HCT116 (cell line): ENCODE results near the gene BET1L. TPM values are rescaled to one million over a fixed set of nuclear protein-coding genes. Genes with fewer than 3 reads are reported as not detected.

ENCODE experiments used
- ATAC-seq: fragments of 200-7000 bp; cut with Tn5 transposase; 2 replicates; pipeline ENCODE4 v1.9.1; 2020; ENCODE audit warnings: mild to moderate bottlenecking, moderate library complexity
- BruUV-seq: library from RNA; stranded (reverse); fragments of 400-500 nt; replicated peaks from 2 replicates; lab custom pipeline; 2021; lab: Mats Ljungman, UMichigan
- CTCF ChIA-PET: fragments of 300-600 bp; sonication (Branson Sonifier 250); formaldehyde crosslinking; loops from one replicate; lab custom pipeline; 2021; ENCODE audit warnings: antibody characterized with exemption; lab: Charles Lee
- POLR2A ChIA-PET: fragments of 300-600, 350-600 bp; sonication (Branson Sonifier 250); formaldehyde crosslinking; loops from one replicate; lab custom pipeline; 2021; ENCODE audit warnings: antibody characterized with exemption; lab: Charles Lee
- RAD21 ChIA-PET, 2 experiments: fragments of 300-600 bp; sonication (Branson Sonifier 250); formaldehyde crosslinking; loops; one replicate each; lab custom pipeline; 2023; ENCODE audit warnings: low total read pairs in 2 of 2; ENCODE audit not compliant: uncharacterized antibody in 2 of 2, unreplicated experiment in 2 of 2, low non-redundant PET in 1 of 2; lab: Charles Lee
- DNase-seq: peaks from one replicate; pipeline ENCODE4 v3.0.0-alpha.2; 2010; ENCODE audit warnings: low read depth, low spot score
- H2AFZ ChIP-seq: fragments of 200-600 bp; shearing (Covaris generic), sonication (generic); 2 replicates; pipeline ENCODE4 v1.6.1; 2017; ENCODE audit warnings: low read depth, mixed run types, mixed read lengths, antibody characterized with exemption, low read length; ENCODE audit not compliant: poor library complexity, severe bottlenecking
- H3K27ac ChIP-seq: 2 replicates; pipeline ENCODE4 v1.5.1; 2012; ENCODE audit warnings: low read depth, low read length
- H3K27me3 ChIP-seq: fragments of 200-600 bp; sonication (generic); 2 replicates; pipeline ENCODE4 v1.6.1; 2016; ENCODE audit warnings: mixed run types, low read length, mixed read lengths; ENCODE audit not compliant: insufficient read depth
- H3K36me3 ChIP-seq, 2 experiments: fragments of 200-500 bp in 1 of 2; fragments of 200-600 bp in 1 of 2; sonication (Bioruptor generic) in 1 of 2; sonication (generic) in 1 of 2; 2 replicates each; pipeline versions ENCODE4 v1.5.1 to v1.6.1; 2014 to 2016; ENCODE audit warnings: low read length in 2 of 2, inconsistent platforms in 1 of 2, mixed read lengths in 1 of 2, mixed run types in 1 of 2; ENCODE audit not compliant: insufficient read depth in 2 of 2, control insufficient read depth in 1 of 2
- H3K4me1 ChIP-seq, 2 experiments: fragments of 200-600 bp in 1 of 2; sonication (generic) in 1 of 2; 2 replicates each; pipeline versions ENCODE4 v1.5.1 to v1.6.1; 2012 to 2017; ENCODE audit warnings: low read length in 2 of 2, inconsistent platforms in 1 of 2, mild to moderate bottlenecking in 1 of 2, mixed read lengths in 1 of 2, mixed run types in 1 of 2, moderate library complexity in 1 of 2; ENCODE audit not compliant: insufficient read depth in 2 of 2, control insufficient read depth in 1 of 2
- H3K4me2 ChIP-seq: fragments of 200-600 bp; sonication (generic); 2 replicates; pipeline ENCODE4 v1.6.1; 2017; ENCODE audit warnings: mixed run types, low read length, mixed read lengths
- H3K4me3 ChIP-seq, 2 experiments: fragments of 200-600 bp in 1 of 2; sonication (generic) in 1 of 2; replicated peaks in 1 of 2; 2 replicates each; pipeline ENCODE4 v1.5.1; 2011 to 2016; ENCODE audit warnings: low read length in 2 of 2, control low read depth in 1 of 2, low read depth in 1 of 2, mild to moderate bottlenecking in 1 of 2, mixed read lengths in 1 of 2, mixed run types in 1 of 2
- H3K79me2 ChIP-seq: fragments of 200-600 bp; sonication (generic); 2 replicates; pipeline ENCODE4 v1.6.1; 2017; ENCODE audit warnings: mild to moderate bottlenecking, mixed run types, low read length, moderate library complexity, mixed read lengths; ENCODE audit not compliant: insufficient read depth
- H3K9ac ChIP-seq: fragments of 200-600 bp; sonication (generic); 2 replicates; pipeline ENCODE4 v1.6.1; 2016; ENCODE audit warnings: low read length, mixed read lengths
- H3K9me2 ChIP-seq: fragments of 200-600 bp; sonication (generic), shearing (Covaris generic); 2 replicates; pipeline ENCODE4 v1.6.1; 2017; ENCODE audit warnings: mixed run types, mild to moderate bottlenecking, moderate library complexity; ENCODE audit not compliant: insufficient read depth
- H3K9me3 ChIP-seq, 2 experiments: fragments of 200-500 bp in 1 of 2; fragments of 200-600 bp in 1 of 2; sonication (Bioruptor generic) in 1 of 2; sonication (generic) in 1 of 2; 2 replicates each; pipeline ENCODE4 v1.6.1; 2014 to 2017; ENCODE audit warnings: low read length in 2 of 2, mixed read lengths in 2 of 2, inconsistent platforms in 1 of 2, low read depth in 1 of 2, mild to moderate bottlenecking in 1 of 2, mixed run types in 1 of 2, moderate library complexity in 1 of 2; ENCODE audit not compliant: control insufficient read depth in 1 of 2, insufficient read depth in 1 of 2
- H4K20me1 ChIP-seq: fragments of 200-600 bp; sonication (generic), shearing (Covaris generic); 2 replicates; pipeline ENCODE4 v1.6.1; 2017; ENCODE audit warnings: mixed run types, mild to moderate bottlenecking, moderate library complexity; ENCODE audit not compliant: insufficient read depth
- CEBPB ChIP-seq: IDR thresholded peaks from 2 replicates; pipeline ENCODE4 v1.6.1; 2012; ENCODE audit warnings: low read depth
- EGR1 ChIP-seq: IDR thresholded peaks from 2 replicates; pipeline ENCODE4 v1.6.1; 2012; ENCODE audit warnings: low read depth
- EZH2 ChIP-seq: fragments of 200-600 bp; sonication (generic); IDR thresholded peaks from 2 replicates; pipeline ENCODE4 v1.6.1; 2017; ENCODE audit warnings: antibody characterized with exemption, mixed run types
- EZH2phosphoT487 ChIP-seq: fragments of 200-600 bp; IDR thresholded peaks from 2 replicates; pipeline ENCODE4 v1.6.1; 2018; ENCODE audit warnings: antibody characterized with exemption, borderline replicate concordance
- FOSL1 ChIP-seq: IDR thresholded peaks from 2 replicates; pipeline ENCODE4 v1.6.1; 2012; ENCODE audit warnings: low read depth
- JUND ChIP-seq: IDR thresholded peaks from 2 replicates; pipeline ENCODE4 v1.6.1; 2012
- POLR2A ChIP-seq: IDR thresholded peaks from 2 replicates; pipeline ENCODE4 v1.7.0; 2011; ENCODE audit warnings: borderline replicate concordance; ENCODE audit not compliant: insufficient read depth, insufficient read length; ENCODE audit errors: extremely low read depth
- POLR2AphosphoS5 ChIP-seq: IDR thresholded peaks from 2 replicates; pipeline ENCODE4 v1.6.1; 2011; ENCODE audit warnings: mild to moderate bottlenecking, low read depth, low read length, moderate library complexity
- SIN3A ChIP-seq: IDR thresholded peaks from 2 replicates; pipeline ENCODE4 v1.6.1; 2012; ENCODE audit warnings: low read depth
- SRF ChIP-seq: IDR thresholded peaks from 2 replicates; pipeline ENCODE4 v1.6.1; 2012; ENCODE audit warnings: low read depth
- TCF7L2 ChIP-seq: IDR thresholded peaks from 2 replicates; pipeline ENCODE4 v1.7.0; 2011; ENCODE audit warnings: borderline replicate concordance, inconsistent platforms; ENCODE audit not compliant: insufficient read depth, insufficient read length; ENCODE audit errors: extremely low read depth
- YY1 ChIP-seq: IDR thresholded peaks from 2 replicates; pipeline ENCODE4 v1.6.1; 2011; ENCODE audit warnings: low read length, low read depth, moderate library complexity, mild to moderate bottlenecking; ENCODE audit not compliant: insufficient replicate concordance; ENCODE audit errors: extremely low read depth
- ZFX ChIP-seq: fragments of 450-650 bp; IDR thresholded peaks from 2 replicates; pipeline ENCODE4 v1.6.1; 2017
- ZNF274 ChIP-seq: fragments of 200-500 bp; sonication (Bioruptor generic); IDR thresholded peaks from 2 replicates; pipeline ENCODE4 v1.6.1; 2014; ENCODE audit warnings: mild to moderate bottlenecking, low read depth, low read length, inconsistent platforms
- intact Hi-C: fragments of 100-400 bp; cut with micrococcal nuclease; formaldehyde crosslinking; loops from 2 replicates; pipeline ENCODE4 v1.10.0; 2022
- total RNA-seq: library from RNA; stranded (reverse); gene quantifications from one replicate; pipeline ENCODE4 v1.2.1, GENCODE V29; 2021; ENCODE audit not compliant: unreplicated experiment
- TF ChIP-seq, protein P1 (sequence below): IDR thresholded peaks from 2 replicates; pipeline ENCODE4 v1.6.1; 2012
- TF ChIP-seq, protein P2 (sequence below), 3 experiments: fragments of 200-600 bp in 1 of 3; sonication (generic) in 1 of 3; IDR thresholded peaks in 2 of 3; conservative IDR thresholded peaks in 1 of 3; 2 replicates each; pipeline ENCODE4 v1.5.1; 2012 to 2017; ENCODE audit warnings: low read depth in 2 of 3, low read length in 2 of 3, antibody characterized with exemption in 1 of 3, borderline replicate concordance in 1 of 3, control low read depth in 1 of 3, mild to moderate bottlenecking in 1 of 3, mixed read lengths in 1 of 3, mixed run types in 1 of 3, moderate library complexity in 1 of 3; ENCODE audit not compliant: insufficient read depth in 1 of 3
- TF ChIP-seq, protein P3 (sequence below): IDR thresholded peaks from 2 replicates; pipeline ENCODE4 v1.6.1; 2012; ENCODE audit warnings: low read depth
- TF ChIP-seq, protein P4 (sequence below): IDR thresholded peaks from 2 replicates; pipeline ENCODE4 v1.6.1; 2011; ENCODE audit warnings: mild to moderate bottlenecking, low read length, moderate library complexity; ENCODE audit not compliant: insufficient replicate concordance; ENCODE audit errors: extremely low read depth

Gene BET1L
- total RNA-seq, 1 experiment from 2014 or later, result 49.1 TPM

DNA sequence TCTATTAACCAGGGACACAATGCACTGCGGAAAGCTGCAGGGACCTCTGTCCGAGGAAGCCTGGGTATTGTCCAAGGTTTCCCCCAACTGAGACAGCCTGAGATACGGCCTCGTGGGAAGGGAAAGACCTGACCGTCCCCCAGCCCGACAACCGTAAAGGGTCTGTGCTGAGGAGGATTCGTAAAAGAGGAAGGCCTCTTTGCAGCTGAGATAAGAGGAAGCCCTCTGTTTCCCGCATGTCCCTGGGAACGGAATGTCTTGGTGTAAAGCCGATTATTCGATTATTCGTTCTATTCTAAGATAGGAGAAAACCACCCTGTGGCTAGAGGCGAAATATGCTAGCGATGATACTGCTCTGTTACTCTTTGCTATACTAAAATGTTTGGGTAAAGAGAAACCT is 5.2 kb downstream of the BET1L start:
- TF ChIP-seq, protein P1, sequence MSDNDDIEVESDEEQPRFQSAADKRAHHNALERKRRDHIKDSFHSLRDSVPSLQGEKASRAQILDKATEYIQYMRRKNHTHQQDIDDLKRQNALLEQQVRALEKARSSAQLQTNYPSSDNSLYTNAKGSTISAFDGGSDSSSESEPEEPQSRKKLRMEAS, result no peak
- TF ChIP-seq POLR2A, result no peak
- TF ChIP-seq YY1, result no peak
- no peak for TF ChIP-seq JUND
- TF ChIP-seq TCF7L2, result no peak
- TF ChIP-seq CEBPB, result no peak
- TF ChIP-seq EZH2phosphoT487, result no peak
- TF ChIP-seq ZNF274, result no peak
- TF ChIP-seq EGR1, result no peak
- no peak for TF ChIP-seq SRF
- TF ChIP-seq POLR2AphosphoS5, result no peak
- no peak for TF ChIP-seq ZFX
- TF ChIP-seq SIN3A, result no peak
- TF ChIP-seq, protein P2, sequence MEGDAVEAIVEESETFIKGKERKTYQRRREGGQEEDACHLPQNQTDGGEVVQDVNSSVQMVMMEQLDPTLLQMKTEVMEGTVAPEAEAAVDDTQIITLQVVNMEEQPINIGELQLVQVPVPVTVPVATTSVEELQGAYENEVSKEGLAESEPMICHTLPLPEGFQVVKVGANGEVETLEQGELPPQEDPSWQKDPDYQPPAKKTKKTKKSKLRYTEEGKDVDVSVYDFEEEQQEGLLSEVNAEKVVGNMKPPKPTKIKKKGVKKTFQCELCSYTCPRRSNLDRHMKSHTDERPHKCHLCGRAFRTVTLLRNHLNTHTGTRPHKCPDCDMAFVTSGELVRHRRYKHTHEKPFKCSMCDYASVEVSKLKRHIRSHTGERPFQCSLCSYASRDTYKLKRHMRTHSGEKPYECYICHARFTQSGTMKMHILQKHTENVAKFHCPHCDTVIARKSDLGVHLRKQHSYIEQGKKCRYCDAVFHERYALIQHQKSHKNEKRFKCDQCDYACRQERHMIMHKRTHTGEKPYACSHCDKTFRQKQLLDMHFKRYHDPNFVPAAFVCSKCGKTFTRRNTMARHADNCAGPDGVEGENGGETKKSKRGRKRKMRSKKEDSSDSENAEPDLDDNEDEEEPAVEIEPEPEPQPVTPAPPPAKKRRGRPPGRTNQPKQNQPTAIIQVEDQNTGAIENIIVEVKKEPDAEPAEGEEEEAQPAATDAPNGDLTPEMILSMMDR (IDR thresholded peaks at IDR 0.05 in 2 of 3, conservative IDR thresholded peaks at IDR 0.05 in 1 of 3; ENCODE audit: borderline replicate concordance in 1 of 3, insufficient read depth in 1 of 3, low read depth in 2 of 3, low read length in 2 of 3), result no peak
- TF ChIP-seq, protein P3, sequence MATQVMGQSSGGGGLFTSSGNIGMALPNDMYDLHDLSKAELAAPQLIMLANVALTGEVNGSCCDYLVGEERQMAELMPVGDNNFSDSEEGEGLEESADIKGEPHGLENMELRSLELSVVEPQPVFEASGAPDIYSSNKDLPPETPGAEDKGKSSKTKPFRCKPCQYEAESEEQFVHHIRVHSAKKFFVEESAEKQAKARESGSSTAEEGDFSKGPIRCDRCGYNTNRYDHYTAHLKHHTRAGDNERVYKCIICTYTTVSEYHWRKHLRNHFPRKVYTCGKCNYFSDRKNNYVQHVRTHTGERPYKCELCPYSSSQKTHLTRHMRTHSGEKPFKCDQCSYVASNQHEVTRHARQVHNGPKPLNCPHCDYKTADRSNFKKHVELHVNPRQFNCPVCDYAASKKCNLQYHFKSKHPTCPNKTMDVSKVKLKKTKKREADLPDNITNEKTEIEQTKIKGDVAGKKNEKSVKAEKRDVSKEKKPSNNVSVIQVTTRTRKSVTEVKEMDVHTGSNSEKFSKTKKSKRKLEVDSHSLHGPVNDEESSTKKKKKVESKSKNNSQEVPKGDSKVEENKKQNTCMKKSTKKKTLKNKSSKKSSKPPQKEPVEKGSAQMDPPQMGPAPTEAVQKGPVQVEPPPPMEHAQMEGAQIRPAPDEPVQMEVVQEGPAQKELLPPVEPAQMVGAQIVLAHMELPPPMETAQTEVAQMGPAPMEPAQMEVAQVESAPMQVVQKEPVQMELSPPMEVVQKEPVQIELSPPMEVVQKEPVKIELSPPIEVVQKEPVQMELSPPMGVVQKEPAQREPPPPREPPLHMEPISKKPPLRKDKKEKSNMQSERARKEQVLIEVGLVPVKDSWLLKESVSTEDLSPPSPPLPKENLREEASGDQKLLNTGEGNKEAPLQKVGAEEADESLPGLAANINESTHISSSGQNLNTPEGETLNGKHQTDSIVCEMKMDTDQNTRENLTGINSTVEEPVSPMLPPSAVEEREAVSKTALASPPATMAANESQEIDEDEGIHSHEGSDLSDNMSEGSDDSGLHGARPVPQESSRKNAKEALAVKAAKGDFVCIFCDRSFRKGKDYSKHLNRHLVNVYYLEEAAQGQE, result no peak
- TF ChIP-seq EZH2, result no peak
- TF ChIP-seq, protein P4, sequence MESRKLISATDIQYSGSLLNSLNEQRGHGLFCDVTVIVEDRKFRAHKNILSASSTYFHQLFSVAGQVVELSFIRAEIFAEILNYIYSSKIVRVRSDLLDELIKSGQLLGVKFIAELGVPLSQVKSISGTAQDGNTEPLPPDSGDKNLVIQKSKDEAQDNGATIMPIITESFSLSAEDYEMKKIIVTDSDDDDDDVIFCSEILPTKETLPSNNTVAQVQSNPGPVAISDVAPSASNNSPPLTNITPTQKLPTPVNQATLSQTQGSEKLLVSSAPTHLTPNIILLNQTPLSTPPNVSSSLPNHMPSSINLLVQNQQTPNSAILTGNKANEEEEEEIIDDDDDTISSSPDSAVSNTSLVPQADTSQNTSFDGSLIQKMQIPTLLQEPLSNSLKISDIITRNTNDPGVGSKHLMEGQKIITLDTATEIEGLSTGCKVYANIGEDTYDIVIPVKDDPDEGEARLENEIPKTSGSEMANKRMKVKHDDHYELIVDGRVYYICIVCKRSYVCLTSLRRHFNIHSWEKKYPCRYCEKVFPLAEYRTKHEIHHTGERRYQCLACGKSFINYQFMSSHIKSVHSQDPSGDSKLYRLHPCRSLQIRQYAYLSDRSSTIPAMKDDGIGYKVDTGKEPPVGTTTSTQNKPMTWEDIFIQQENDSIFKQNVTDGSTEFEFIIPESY, result no peak
- TF ChIP-seq FOSL1, result no peak
- TF ChIP-seq, all 23 proteins: peak for 0
- Histone ChIP-seq H4K20me1 (no peaks in the 10 kb centered on the region), H3K27ac (no peak overlapping the region), H3K9me3 (no peaks in the 10 kb centered on the region), H2AFZ (no peak overlapping the region), H3K36me3 (peaks cover 6 to 24% of the 10 kb centered on the region in 2 experiments; a peak in 3 of 4 replicates), H3K9me2 (no peaks in the 10 kb centered on the region), H3K27me3 (no peaks in the 10 kb centered on the region), H3K4me2 (no peak overlapping the region), H3K79me2 (peaks cover 27% of the 10 kb centered on the region), H3K4me1 (peaks cover 7 to 11% of the 10 kb centered on the region in 2 experiments), H3K4me3 (no peak overlapping the region), H3K9ac (no peak overlapping the region)
- RAD21 ChIA-PET, result no interaction called here
- CTCF ChIA-PET, result no interaction called here
- intact Hi-C loops, result no loop called here
- BruUV-seq, result no TSS peak
- POLR2A ChIA-PET, result no interaction called here
- DNase-seq (no peak), ATAC-seq (no peak)
